Progenitor cell of endocrine pancreas (in vitro differentiated cells): ENCODE measurements around the gene ULK4. TPM values are rescaled to one million over a fixed set of nuclear protein-coding genes. Genes with fewer than 3 reads are reported as not detected.

Experiments
- DNase-seq: peaks from one replicate; pipeline ENCODE4 v3.0.0; 2021; ENCODE audit warnings: low spot score; ENCODE audit not compliant: unreplicated experiment
- H3K27ac Mint-ChIP-seq: 2 replicates; pipeline ENCODE4 v1.8.0; 2021; ENCODE audit warnings: mild to moderate bottlenecking, moderate library complexity, mixed read lengths
- H3K27me3 Mint-ChIP-seq: 2 replicates; pipeline ENCODE4 v1.8.0; 2021; ENCODE audit warnings: mixed read lengths
- H3K36me3 Mint-ChIP-seq: 2 replicates; pipeline ENCODE4 v1.8.0; 2022; ENCODE audit warnings: mixed read lengths; ENCODE audit not compliant: insufficient read depth
- H3K4me1 Mint-ChIP-seq: 2 replicates; pipeline ENCODE4 v1.8.0; 2021; ENCODE audit warnings: low read depth, mixed read lengths
- H3K4me3 Mint-ChIP-seq: 2 replicates; pipeline ENCODE4 v1.8.0; 2021; ENCODE audit warnings: low read depth, mild to moderate bottlenecking, moderate library complexity, mixed read lengths
- H3K9me3 Mint-ChIP-seq: 2 replicates; pipeline ENCODE4 v1.8.0; 2021; ENCODE audit warnings: low read depth, mixed read lengths
- total RNA-seq: library from RNA; stranded (reverse); gene quantifications from 2 replicates; pipeline ENCODE4 v1.2.1, GENCODE V29; 2021
- TF ChIP-seq, protein P1 (sequence below): fragments of 200-600 bp; sonication (generic); IDR thresholded peaks from one replicate; pipeline ENCODE4 v1.5.0; 2021; ENCODE audit warnings: antibody characterized with exemption, mild to moderate bottlenecking; ENCODE audit not compliant: unreplicated experiment

Gene ULK4
- total RNA-seq, 1 donor from 2014 or later: 14.2 TPM

DNA sequence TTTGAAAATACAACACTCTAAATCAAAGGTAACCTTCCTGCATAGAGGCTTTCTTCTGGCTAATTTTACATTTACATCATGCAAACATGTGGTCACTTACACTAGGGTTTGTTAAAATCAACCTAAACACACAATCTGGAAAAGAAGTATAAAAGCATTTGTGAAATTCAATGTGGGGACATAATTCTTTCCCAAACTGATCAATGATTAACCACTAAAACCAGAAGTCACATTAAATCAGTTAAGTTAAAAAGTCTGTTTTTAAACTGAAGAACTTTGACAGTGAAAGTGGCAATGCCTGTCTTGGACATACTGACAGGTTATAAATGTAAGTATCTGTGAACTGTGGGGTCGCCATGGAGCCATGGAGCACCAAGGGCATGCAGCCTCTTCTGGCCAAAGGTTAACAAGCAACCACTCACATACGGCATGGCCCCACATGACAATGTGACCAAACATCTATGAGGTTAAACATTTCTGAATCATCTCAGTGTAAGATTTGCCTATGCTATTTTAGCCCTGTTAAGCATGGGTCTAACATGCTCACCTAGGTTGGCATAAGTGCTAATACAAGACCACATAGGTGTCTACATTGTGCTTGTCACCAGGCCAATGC lies 484.4 kb downstream of the ULK4 start:
- no peak overlapping the region for H3K27ac Mint-ChIP-seq
- no peak for DNase-seq
- no peak overlapping the region for H3K4me3 Mint-ChIP-seq
- peaks cover 4% of the 10 kb centered on the region for H3K4me1 Mint-ChIP-seq
- H3K36me3 Mint-ChIP-seq: peaks cover 6% of the 10 kb centered on the region
- H3K27me3 Mint-ChIP-seq: no peaks in the 10 kb centered on the region
- H3K9me3 Mint-ChIP-seq: peaks cover 19% of the 10 kb centered on the region
- TF ChIP-seq, protein P1, sequence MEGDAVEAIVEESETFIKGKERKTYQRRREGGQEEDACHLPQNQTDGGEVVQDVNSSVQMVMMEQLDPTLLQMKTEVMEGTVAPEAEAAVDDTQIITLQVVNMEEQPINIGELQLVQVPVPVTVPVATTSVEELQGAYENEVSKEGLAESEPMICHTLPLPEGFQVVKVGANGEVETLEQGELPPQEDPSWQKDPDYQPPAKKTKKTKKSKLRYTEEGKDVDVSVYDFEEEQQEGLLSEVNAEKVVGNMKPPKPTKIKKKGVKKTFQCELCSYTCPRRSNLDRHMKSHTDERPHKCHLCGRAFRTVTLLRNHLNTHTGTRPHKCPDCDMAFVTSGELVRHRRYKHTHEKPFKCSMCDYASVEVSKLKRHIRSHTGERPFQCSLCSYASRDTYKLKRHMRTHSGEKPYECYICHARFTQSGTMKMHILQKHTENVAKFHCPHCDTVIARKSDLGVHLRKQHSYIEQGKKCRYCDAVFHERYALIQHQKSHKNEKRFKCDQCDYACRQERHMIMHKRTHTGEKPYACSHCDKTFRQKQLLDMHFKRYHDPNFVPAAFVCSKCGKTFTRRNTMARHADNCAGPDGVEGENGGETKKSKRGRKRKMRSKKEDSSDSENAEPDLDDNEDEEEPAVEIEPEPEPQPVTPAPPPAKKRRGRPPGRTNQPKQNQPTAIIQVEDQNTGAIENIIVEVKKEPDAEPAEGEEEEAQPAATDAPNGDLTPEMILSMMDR: no peak

DNA sequence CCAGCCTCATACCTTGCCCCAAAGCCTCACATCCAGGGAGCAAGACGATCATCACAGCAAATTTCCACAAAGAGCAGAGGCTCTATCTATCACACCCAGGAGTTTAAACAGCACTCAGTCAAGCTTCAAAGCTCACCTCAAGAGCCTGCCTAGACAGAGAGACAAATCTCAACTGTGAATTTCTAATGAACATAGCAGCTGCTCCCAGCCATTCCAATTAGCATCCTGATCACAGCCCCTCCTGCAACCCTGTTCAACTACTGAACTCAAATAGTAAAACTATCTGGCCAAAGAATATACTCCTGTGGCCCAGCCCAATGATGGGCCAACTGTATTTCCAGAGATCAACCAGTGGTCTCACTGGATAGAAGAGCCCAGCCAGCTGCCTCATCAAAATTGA lies 492.8 kb downstream of the ULK4 start:
- no peak for DNase-seq
- TF ChIP-seq, protein P1: no peak
- peaks cover 39% of the 10 kb centered on the region for H3K9me3 Mint-ChIP-seq
- no peak overlapping the region for H3K27ac Mint-ChIP-seq
- no peaks in the 10 kb centered on the region for H3K27me3 Mint-ChIP-seq
- peaks cover 1% of the 10 kb centered on the region for H3K4me1 Mint-ChIP-seq
- H3K36me3 Mint-ChIP-seq: peaks cover 7% of the 10 kb centered on the region
- H3K4me3 Mint-ChIP-seq: no peak overlapping the region

DNA sequence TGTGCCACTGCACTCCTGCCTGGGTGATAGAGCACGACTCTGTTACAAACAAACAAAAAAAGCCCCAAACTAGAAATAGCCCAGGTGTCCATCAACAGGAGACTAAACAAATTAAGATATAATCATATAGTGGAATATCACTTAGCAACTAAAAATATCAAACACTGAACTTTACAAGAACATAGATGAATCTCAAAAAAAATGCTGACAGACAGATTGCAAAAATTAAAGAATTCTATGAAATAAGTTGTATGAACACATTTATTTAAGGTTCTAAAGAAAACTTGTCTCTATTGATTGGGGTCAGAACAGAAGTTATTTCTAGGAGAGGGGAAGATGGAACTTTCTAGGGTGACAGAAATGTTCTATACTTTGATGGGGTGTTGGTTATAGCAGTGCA lies 494.4 kb downstream of the ULK4 start:
- no peak overlapping the region for H3K4me3 Mint-ChIP-seq
- no peak overlapping the region for H3K27ac Mint-ChIP-seq
- TF ChIP-seq, protein P1: no peak
- peaks cover 1% of the 10 kb centered on the region for H3K4me1 Mint-ChIP-seq
- no peaks in the 10 kb centered on the region for H3K27me3 Mint-ChIP-seq
- peaks cover 30% of the 10 kb centered on the region for H3K9me3 Mint-ChIP-seq
- peaks cover 3% of the 10 kb centered on the region for H3K36me3 Mint-ChIP-seq
- no peak for DNase-seq

DNA sequence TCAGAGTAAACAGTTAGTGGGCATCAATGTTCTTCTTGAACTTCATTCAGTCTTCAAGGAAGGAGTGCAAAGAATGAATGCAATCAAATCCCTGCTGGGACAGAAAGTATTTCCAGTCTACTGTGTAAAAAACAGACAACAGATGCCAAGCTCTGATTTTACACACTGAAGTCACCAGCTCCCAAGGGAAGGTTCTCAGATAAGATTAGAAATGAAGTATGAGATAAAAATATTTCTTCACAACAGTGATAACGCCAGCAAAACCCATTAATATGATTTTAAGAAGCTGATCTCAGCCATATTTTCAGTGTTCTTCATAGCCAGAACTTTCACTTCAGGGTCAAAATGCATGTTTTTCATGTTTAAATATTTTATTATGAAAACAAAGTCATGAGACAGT lies 497.0 kb downstream of the ULK4 start:
- Mint-ChIP-seq H3K4me3 (no peak overlapping the region), H3K27ac (no peak overlapping the region), H3K4me1 (peaks cover 1% of the 10 kb centered on the region), H3K27me3 (no peaks in the 10 kb centered on the region), H3K9me3 (peaks cover 10% of the 10 kb centered on the region), H3K36me3 (peaks cover 2% of the 10 kb centered on the region)
- TF ChIP-seq, protein P1: no peak
- no peak for DNase-seq

DNA sequence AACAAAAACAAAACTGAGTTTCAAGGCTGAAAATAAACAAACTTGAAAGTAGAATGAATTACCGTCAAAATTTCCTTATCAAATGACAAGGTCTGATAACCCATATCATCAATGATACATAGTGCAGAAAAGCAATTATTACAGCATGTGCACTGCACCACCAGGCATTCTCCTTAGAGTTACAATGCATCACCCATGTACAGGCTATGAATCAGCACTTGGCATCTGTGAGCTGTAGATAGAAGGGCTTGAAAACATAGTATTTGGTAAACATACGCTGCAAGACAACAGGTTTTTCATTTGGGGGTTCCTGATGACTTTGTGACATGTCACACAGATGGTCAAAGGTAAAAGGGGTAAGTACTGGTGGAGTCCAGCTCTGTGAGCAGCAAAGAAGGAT lies 497.5 kb downstream of the ULK4 start:
- no peaks in the 10 kb centered on the region for H3K27me3 Mint-ChIP-seq
- H3K27ac Mint-ChIP-seq: no peak overlapping the region
- DNase-seq: no peak
- peaks cover under 1% of the 10 kb centered on the region for H3K36me3 Mint-ChIP-seq
- TF ChIP-seq, protein P1: no peak
- H3K4me1 Mint-ChIP-seq: peaks cover 1% of the 10 kb centered on the region
- H3K9me3 Mint-ChIP-seq: peaks cover 6% of the 10 kb centered on the region
- no peak overlapping the region for H3K4me3 Mint-ChIP-seq
